HG03457 (cell line): ENCODE data around the gene GNA14.
"Not testable (repeated sequence)": the region's sequence is repeated elsewhere in the genome, so short reads cannot be mapped to it uniquely, and the experiment has no call there.

Experiments
- ATAC-seq: cut with Tn5 transposase; IDR thresholded peaks from one replicate; pipeline ENCODE4 v1.9.1; 2021; ENCODE audit warnings: moderate number of reproducible peaks; ENCODE audit not compliant: unreplicated experiment

Gene GNA14

DNA sequence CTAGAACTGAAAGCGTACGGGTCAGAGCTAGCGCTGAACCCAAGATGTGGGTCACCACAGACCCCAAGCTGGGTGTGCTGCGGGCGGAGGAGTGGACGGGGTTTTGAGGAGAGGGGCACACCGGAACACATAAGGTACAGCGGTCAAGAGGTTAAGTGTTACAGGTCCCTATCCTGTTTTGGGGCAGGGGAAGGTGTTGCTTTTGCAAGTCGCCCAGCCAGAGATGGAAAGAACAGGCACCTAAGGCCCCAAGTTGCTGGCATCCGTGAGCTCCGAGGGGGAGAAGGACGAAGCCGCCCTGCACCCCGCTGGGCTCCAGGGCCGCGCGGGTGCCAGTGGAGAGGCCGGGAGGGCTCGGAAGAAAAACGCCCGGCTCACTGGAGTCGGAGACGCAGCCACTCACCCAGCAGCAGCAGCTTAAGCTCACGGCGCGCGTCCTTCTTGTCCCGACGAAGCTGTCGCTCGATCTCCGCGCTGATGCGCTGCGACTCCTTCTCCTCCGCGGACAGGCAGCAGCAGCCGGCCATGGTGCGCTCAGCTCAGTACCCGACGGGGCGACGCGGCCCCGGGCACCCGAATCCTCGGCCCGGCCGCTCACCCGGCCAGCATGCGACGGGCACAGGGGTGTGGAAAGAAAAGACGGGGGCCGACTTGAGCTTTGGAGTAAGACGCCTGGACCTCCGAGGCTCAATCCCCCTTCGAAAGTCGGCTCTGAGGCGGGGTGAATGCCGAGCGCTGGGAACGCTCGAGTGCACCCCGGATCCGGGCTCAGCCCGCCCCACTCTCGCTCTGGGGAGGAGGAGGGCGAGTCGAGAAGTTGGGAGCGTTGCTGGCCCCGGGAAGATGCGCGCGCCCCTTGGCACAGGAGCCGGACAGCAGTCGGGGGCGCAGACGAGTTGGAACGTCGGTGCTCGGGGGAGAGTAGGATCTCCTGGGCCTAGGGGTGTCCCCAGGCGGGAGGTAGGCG, 572 bp downstream of the GNA14 start:
- no peak for ATAC-seq

DNA sequence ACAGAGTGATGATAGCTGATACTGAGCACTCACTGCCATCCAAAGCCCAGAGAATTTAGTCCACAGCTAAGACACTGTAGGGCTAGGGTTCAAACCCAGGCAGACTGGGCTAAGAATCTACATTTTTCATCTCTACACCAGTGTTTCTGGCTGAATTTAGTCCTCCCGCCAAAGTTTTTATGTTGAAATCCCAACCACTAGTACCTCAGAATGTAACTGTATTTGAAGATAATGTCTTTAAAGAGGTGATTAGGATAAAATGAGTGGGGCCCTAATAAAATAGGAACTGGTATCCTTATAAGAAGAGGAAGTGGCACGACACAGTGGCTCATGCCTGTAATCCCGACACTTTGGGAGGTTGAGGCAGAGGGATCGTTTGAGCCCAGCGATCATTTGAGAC, 4.3 kb downstream of the GNA14 start:
- ATAC-seq, result no peak

DNA sequence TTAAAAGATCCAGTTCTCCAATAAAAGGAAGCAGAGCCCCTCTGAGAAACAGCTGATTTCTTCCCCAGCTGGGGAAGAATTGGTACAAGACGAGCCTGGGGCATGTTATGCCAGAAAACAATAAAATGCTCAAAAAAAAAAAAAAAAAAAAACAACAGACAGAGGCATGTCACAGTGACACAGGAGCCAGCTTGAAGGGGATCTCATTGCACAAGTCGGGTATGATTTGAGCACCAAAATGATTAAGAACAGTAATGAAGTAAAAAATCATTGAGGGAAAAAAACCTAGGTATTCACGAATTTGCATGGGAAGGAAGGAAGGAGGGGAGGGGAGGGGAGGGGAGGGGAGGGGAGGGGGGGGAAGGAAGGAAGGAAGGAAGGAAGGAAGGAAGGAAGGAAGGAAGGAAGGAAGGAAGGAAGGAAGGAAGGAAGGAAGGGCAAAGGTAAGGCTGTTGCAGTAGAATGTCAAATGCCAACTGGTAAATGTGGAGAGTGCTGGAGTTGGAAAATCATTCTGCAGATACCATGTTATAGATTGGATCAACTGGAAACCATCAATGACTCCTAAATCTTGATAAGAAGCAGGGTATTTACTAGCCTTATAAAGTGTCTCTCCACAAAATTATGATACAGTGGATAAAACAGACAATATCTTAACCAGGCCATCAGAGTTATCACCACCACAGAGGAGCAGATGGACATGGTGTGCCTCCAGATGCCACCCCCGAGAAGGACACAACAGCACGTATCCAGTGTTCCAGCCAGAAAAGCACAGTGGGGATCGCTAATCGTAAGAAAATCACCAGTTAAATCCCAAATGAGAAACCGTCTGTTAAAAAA, 7.2 kb downstream of the GNA14 start:
- ATAC-seq, result no peak

DNA sequence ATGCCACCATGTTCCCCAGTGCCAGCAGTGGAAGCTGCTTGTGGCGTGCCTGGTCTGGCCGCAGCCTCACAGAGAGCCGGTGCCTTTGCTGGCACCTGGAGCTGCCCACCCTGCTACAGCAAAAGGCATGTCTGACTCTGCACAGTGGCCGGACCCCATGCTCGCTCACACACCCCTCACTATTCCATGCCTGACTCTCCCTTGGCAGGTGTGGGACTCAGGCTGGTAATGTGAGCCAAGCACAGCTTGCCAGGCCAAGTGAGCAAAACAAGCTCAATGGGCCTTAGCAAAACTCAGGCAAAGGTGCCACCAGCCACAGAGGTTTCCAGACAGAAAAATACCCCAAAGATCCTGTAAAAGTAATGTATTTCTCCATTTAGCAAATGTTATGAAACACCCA, 15.5 kb downstream of the GNA14 start:
- ATAC-seq, result no peak

DNA sequence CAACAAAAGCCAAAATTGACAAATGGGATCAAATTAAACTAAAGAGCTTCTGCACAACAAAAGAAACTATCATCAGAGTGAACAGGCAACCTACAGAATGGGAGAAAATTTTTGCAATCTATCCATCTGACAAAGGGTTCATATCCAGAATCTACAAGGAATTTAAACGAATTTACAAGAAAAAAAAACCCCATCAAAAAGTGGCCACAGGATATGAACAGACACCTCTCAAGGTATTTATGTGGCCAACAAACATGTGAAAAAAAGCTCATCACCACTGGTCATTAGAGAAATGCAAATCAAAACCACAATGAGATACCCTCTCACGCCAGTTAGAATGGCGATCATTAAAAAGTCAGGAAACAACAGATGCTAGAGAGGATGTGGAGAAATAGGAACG, 19.3 kb downstream of the GNA14 start:
- ATAC-seq, result not testable (repeated sequence)

- ATAC-seq, result no peak
Observed at GRCh38 chr9:77616191-77616590, 31.9 kb downstream of the GNA14 start.

- ATAC-seq, result no peak
Observed at GRCh38 chr9:77614645-77615044, 33.5 kb downstream of the GNA14 start.

GRCh38 chr9:77606526-77606925, 41.6 kb downstream of the GNA14 start:
- ATAC-seq, result no peak

DNA sequence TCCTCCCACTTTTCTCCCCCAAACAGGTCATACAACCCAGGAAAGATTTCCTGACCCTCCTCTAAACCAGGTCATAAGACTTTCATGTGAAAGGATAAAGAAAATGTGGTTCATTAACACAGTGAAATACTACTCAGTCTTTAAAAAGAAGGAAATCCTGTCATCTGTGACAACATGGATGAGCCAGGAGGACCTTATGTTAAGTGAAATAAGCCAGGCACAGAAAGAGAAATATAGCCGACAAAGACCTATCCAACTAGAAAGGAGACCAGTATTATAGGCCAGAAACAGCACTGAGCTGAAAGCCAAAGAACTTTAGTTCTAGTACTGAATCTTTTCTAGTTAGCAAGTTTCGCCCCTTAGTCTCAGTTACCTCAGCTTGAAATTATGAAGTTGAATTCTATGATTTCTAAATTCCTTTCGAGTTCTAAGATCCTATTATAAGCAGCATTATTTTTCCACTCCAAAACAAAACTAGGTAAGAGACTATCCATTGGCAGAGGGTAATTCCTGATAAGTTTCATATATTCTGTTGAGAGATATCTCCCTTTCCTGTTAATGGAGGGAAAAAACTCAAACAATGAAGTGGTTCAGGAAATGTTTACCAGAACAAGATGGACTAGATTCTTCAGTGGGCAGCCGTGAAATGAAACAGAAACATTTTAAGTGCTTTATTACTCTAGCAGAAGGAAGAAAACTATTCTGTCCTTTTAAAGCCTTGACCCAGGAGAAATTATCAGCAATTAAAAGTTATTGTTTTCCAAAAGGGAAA, 42.5 kb downstream of the GNA14 start:
- ATAC-seq, result no peak

GRCh38 chr9:77604316-77604715, 43.8 kb downstream of the GNA14 start:
- ATAC-seq, result no peak

- no peak for ATAC-seq
Observed at GRCh38 chr9:77602852-77603251, 45.3 kb downstream of the GNA14 start.

GRCh38 chr9:77601476-77602099, 46.5 kb downstream of the GNA14 start:
- no peak for ATAC-seq

DNA sequence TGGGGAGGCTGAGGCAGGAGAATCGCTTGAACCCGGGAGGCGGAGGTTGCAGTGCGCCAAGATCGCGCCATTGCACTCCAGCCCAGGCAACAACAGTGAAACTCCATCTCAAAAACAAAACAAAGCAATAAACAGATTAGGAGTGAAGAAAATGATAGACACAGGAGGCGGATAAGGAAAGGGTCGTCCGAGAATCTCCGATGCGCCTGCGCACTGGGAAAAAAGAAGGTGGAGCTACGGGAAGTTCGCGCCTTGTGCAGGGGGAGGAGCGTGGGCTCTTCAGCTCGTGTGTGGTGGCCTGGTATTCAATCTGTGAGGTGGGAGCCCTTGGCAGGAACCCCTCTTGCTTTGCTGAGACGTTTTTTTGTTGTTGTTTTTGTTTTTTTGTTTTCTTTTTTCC, 47.3 kb downstream of the GNA14 start:
- no peak for ATAC-seq

DNA sequence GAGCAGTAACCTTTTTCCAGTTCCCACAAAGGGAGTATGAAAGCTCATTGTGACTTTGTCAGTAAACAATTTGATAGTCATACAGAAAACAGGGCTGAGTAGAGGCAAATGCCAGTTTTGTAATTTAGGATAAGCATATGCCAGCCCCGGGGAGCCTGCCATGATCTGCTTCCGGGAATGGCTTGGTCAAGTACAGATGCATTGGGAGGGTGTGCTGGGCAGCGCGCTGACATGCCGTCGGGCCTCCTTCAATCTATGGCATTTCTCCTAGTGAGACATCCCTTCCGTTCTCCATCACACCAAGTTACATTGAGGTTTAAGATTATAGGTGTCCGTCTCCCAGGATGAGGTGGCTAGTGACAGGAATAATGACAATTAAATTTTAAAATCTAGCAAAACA, 48.6 kb downstream of the GNA14 start:
- no peak for ATAC-seq

DNA sequence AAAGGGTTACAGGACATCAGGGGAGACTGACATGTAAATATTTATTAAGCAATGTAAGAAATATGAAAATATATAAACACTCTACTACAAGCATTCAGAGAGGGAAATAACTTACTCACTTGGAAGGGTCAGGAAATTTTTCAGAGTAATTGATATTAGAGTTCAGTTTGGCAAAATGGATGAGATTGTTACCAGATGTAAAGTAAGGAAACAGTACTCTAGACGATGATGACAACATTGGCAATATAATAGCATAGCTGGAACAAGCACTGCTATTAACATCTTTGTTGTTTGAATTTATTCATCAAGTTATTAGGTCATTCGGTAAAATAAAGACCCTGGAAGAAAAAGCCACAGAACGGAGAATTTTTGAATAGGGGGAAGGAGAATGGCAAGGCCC, 49.1 kb downstream of the GNA14 start:
- no peak for ATAC-seq

DNA sequence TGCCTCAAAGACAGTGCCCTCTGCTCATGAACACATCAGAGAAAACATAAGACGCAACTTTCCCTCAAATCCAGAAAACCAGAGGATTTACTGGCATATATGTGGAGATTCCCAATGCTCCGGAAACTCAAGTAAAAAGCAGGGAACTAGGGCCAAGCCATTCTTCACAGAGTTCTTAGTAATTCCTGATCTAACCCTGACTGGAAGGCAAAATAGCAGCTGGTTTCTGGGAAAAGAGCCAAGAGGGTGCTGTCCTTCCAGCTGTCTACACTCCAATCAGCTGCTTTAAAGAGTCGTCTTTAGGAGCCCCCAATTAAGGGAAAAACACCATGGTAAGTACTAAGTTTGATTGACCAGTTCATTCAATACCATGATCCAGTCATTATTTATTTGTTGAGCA, 49.6 kb downstream of the GNA14 start:
- ATAC-seq, result no peak

DNA sequence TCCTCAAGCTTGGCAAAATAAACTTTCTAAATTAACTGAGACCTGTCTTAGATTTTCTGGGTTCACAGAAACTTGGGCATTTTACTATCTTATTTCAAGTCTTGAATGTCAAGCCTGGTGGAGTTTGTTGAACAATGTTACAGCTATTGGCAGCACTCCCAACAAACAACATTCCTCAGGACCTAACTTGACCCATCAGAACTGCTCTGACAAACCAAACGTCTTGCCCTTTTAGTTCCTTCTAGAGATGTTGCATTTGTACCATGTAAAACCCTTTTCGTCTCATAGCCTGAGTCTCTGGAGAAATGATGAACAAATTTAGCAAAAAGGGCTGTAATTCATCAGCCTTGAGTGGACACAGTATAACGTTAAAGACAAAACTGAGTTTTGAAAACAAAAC, 51.1 kb downstream of the GNA14 start:
- ATAC-seq, result no peak

DNA sequence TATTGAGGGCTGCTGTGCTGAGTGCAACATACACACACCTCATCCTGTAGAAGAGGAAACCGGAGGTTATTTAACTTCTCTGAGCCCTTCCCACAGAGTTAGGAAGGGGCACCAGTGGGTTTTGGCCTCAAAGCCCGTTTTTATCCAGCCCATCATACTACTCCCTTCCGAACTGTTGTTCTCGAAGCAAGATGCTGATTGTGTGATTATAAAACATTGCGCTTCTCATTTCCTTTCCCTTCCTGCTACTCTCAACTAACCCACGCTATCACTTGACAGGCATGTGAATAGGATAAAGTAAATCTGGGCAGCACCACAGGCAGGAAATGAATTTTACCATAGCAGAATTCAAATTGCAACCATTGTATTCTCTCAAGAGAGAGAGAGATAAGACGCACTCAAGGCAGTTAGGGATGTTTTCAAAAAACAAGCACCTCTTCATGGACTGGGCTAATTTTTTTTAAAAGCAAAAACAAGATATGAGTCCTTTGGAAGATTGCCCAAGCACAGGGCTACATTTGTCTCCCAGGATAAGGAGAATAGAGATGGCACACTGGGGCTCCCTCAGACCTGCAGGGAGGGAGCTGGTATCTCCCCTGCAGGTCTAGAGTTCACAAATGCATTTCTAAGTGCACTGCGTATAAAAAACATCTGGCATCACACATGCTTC, 52.6 kb downstream of the GNA14 start:
- no peak for ATAC-seq

- no peak for ATAC-seq
Observed at GRCh38 chr9:77594963-77595362, 53.2 kb downstream of the GNA14 start.

DNA sequence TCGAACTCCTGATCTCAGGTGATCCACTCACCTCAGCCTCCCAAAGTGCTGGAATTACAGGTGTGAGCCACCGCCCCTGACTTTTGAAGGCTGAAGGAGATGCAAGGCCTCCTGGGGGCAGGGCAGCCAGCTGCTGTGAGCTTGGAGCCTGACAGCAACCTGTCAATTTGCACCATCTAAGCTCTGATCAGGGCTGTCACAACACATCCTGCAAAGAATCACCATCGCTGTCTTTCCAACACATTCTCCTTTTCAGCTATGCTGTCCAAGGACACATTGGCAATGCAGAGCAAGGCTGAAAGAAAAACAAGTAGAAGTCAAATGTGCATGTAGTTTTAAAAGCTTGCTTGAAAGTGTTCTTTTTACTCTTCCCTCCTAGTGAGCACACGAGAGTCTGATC, 54.6 kb downstream of the GNA14 start:
- ATAC-seq, result no peak
